Osteocyte (in vitro differentiated cells): ENCODE results near the gene TMEM236. TPM values are rescaled to one million over a fixed set of nuclear protein-coding genes. Genes with fewer than 3 reads are reported as not detected.

Experiments
- DNase-seq: peaks from one replicate; pipeline ENCODE4 v3.0.0; 2021; ENCODE audit warnings: mixed read lengths; ENCODE audit not compliant: unreplicated experiment; ENCODE audit errors: extremely low spot score
- H3K27ac Mint-ChIP-seq: one replicate; pipeline ENCODE4 v1.8.0; 2021; ENCODE audit warnings: mild to moderate bottlenecking, mixed read lengths; ENCODE audit not compliant: unreplicated experiment
- H3K27me3 Mint-ChIP-seq: one replicate; pipeline ENCODE4 v1.8.0; 2021; ENCODE audit warnings: mixed read lengths; ENCODE audit not compliant: unreplicated experiment
- H3K36me3 Mint-ChIP-seq: one replicate; pipeline ENCODE4 v1.8.0; 2021; ENCODE audit warnings: mixed read lengths; ENCODE audit not compliant: unreplicated experiment
- H3K4me1 Mint-ChIP-seq: one replicate; pipeline ENCODE4 v1.8.0; 2021; ENCODE audit warnings: mixed read lengths; ENCODE audit not compliant: unreplicated experiment
- H3K4me3 Mint-ChIP-seq: one replicate; pipeline ENCODE4 v1.8.0; 2021; ENCODE audit warnings: mild to moderate bottlenecking, moderate library complexity, mixed read lengths; ENCODE audit not compliant: unreplicated experiment
- H3K9me3 Mint-ChIP-seq: one replicate; pipeline ENCODE4 v1.8.0; 2021; ENCODE audit warnings: mixed read lengths; ENCODE audit not compliant: unreplicated experiment
- CTCF ChIP-seq: fragments of 200-600 bp; sonication (generic); IDR thresholded peaks from 2 replicates; pipeline ENCODE4 v1.5.0; 2021; ENCODE audit warnings: antibody characterized with exemption, mild to moderate bottlenecking, moderate library complexity
- total RNA-seq: library from RNA; stranded (reverse); gene quantifications from 2 replicates; pipeline ENCODE4 v1.2.1, GENCODE V29; 2021

Gene TMEM236
- total RNA-seq, 1 donor from 2014 or later = 0.11 TPM

GRCh38 chr10:17725703-17726102 lies 26.3 kb upstream of the TMEM236 start:
- H3K36me3 Mint-ChIP-seq = peaks cover 17% of the 10 kb centered on the region
- no peaks in the 10 kb centered on the region for H3K4me1 Mint-ChIP-seq
- no peaks in the 10 kb centered on the region for H3K27me3 Mint-ChIP-seq
- no peak for TF ChIP-seq CTCF
- H3K4me3 Mint-ChIP-seq = no peak overlapping the region
- no peak for DNase-seq
- no peak overlapping the region for H3K27ac Mint-ChIP-seq
- H3K9me3 Mint-ChIP-seq = no peaks in the 10 kb centered on the region

GRCh38 chr10:17729630-17730029 lies 22.4 kb upstream of the TMEM236 start:
- DNase-seq = no peak
- Mint-ChIP-seq H3K4me1 (no peaks in the 10 kb centered on the region), H3K36me3 (no peaks in the 10 kb centered on the region), H3K27ac (no peak overlapping the region), H3K4me3 (no peak overlapping the region), H3K27me3 (no peaks in the 10 kb centered on the region), H3K9me3 (no peaks in the 10 kb centered on the region)
- no peak for TF ChIP-seq CTCF

GRCh38 chr10:17730667-17731066 lies 21.3 kb upstream of the TMEM236 start:
- Mint-ChIP-seq H3K36me3 (no peaks in the 10 kb centered on the region), H3K4me1 (no peaks in the 10 kb centered on the region), H3K9me3 (no peaks in the 10 kb centered on the region), H3K27me3 (no peaks in the 10 kb centered on the region), H3K27ac (no peak overlapping the region), H3K4me3 (no peak overlapping the region)
- DNase-seq = no peak
- no peak for TF ChIP-seq CTCF

GRCh38 chr10:17731331-17732020 lies 20.5 kb upstream of the TMEM236 start:
- Mint-ChIP-seq H3K36me3 (no peaks in the 10 kb centered on the region), H3K27me3 (no peaks in the 10 kb centered on the region), H3K4me1 (no peaks in the 10 kb centered on the region), H3K4me3 (no peak overlapping the region), H3K9me3 (no peaks in the 10 kb centered on the region), H3K27ac (no peak overlapping the region)
- DNase-seq = no peak
- TF ChIP-seq CTCF = no peak

- H3K27ac Mint-ChIP-seq = no peak overlapping the region
- no peak overlapping the region for H3K4me3 Mint-ChIP-seq
- H3K27me3 Mint-ChIP-seq = no peaks in the 10 kb centered on the region
- no peaks in the 10 kb centered on the region for H3K36me3 Mint-ChIP-seq
- TF ChIP-seq CTCF = no peak
- no peak for DNase-seq
- no peaks in the 10 kb centered on the region for H3K9me3 Mint-ChIP-seq
- peaks cover 5% of the 10 kb centered on the region for H3K4me1 Mint-ChIP-seq
Measured at GRCh38 chr10:17733620-17734019, 18.4 kb upstream of the TMEM236 start.
